WTC11 (cell line): ENCODE measurements around the gene STK26. TPM values are rescaled to one million over a fixed set of nuclear protein-coding genes. Genes with fewer than 3 reads are reported as not detected.

ENCODE experiments used
- ATAC-seq: fragments of 200-7000 bp; cut with Tn5 transposase; 2 replicates; pipeline ENCODE4 v1.10.0; 2021; ENCODE audit warnings: mild to moderate bottlenecking, moderate library complexity
- CTCF ChIA-PET: fragments of 300-600 bp; sonication (Branson Sonifier 250); formaldehyde crosslinking; loops from one replicate; lab custom pipeline; 2021; ENCODE audit warnings: antibody characterized with exemption; lab: Charles Lee
- POLR2A ChIA-PET: fragments of 350-600 bp; sonication (Branson Sonifier 250); formaldehyde crosslinking; loops from one replicate; lab custom pipeline; 2021; ENCODE audit warnings: antibody characterized with exemption; lab: Charles Lee
- DNase-seq: peaks from one replicate; pipeline ENCODE4 v3.0.0; 2021; ENCODE audit warnings: low spot score
- H3K27ac Mint-ChIP-seq: 2 replicates; pipeline ENCODE4 v1.8.0; 2021; ENCODE audit warnings: mixed read lengths
- H3K27me3 Mint-ChIP-seq: 2 replicates; pipeline ENCODE4 v1.8.0; 2021; ENCODE audit warnings: low read depth, mild to moderate bottlenecking, moderate library complexity, mixed read lengths
- H3K36me3 Mint-ChIP-seq: 2 replicates; pipeline ENCODE4 v1.8.0; 2021; ENCODE audit warnings: mixed read lengths
- H3K4me1 Mint-ChIP-seq: 2 replicates; pipeline ENCODE4 v1.8.0; 2022; ENCODE audit warnings: mixed read lengths
- H3K4me3 Mint-ChIP-seq: 2 replicates; pipeline ENCODE4 v1.8.0; 2021; ENCODE audit warnings: mild to moderate bottlenecking, moderate library complexity, mixed read lengths
- H3K9me3 Mint-ChIP-seq: 2 replicates; pipeline ENCODE4 v1.8.0; 2021; ENCODE audit warnings: mixed read lengths
- CREM ChIP-seq: sonication (generic); formaldehyde crosslinking; IDR thresholded peaks from 2 replicates; pipeline ENCODE4 v1.8.1; 2022; ENCODE audit warnings: mild to moderate bottlenecking, missing genetic modification reagents, moderate library complexity
- ESRRA ChIP-seq: sonication (generic); formaldehyde crosslinking; IDR thresholded peaks from 2 replicates; pipeline ENCODE4 v1.8.1; 2022; ENCODE audit warnings: mild to moderate bottlenecking, missing genetic modification reagents, borderline replicate concordance
- ETV6 ChIP-seq: sonication (generic); formaldehyde crosslinking; IDR thresholded peaks from 2 replicates; pipeline ENCODE4 v1.8.1; 2022; ENCODE audit warnings: mild to moderate bottlenecking, missing genetic modification reagents
- JUN ChIP-seq: sonication (generic); formaldehyde crosslinking; IDR thresholded peaks from 2 replicates; pipeline ENCODE4 v1.8.0; 2023; ENCODE audit warnings: mild to moderate bottlenecking, missing genetic modification reagents
- SP1 ChIP-seq: sonication (generic); formaldehyde crosslinking; conservative IDR thresholded peaks from 2 replicates; pipeline ENCODE4 v1.8.1; 2022; ENCODE audit warnings: missing genetic modification reagents
- ZBTB21 ChIP-seq: sonication (generic); formaldehyde crosslinking; IDR thresholded peaks from 2 replicates; pipeline ENCODE4 v1.8.1; 2023; ENCODE audit warnings: mild to moderate bottlenecking, missing genetic modification reagents, borderline replicate concordance
- ZNF219 ChIP-seq: sonication (generic); formaldehyde crosslinking; IDR thresholded peaks from 2 replicates; pipeline ENCODE4 v1.8.0; 2023; ENCODE audit warnings: missing genetic modification reagents, mild to moderate bottlenecking, borderline replicate concordance
- ZNF423 ChIP-seq: fragments of 250-450 bp; sonication (Bioruptor Pico); IDR thresholded peaks from 2 replicates; pipeline ENCODE4 v2.1.2; 2022; ENCODE audit warnings: mild to moderate bottlenecking, moderate library complexity
- total RNA-seq: library from RNA; stranded (reverse); gene quantifications from 3 replicates; pipeline ENCODE4 v1.2.3, GENCODE V29; 2021
- TF ChIP-seq, protein P1 (sequence below): sonication (generic); formaldehyde crosslinking; IDR thresholded peaks from 2 replicates; pipeline ENCODE4 v1.8.1; 2022; ENCODE audit warnings: low read depth, missing genetic modification reagents, borderline replicate concordance
- TF ChIP-seq, protein P2 (sequence below): sonication (generic); formaldehyde crosslinking; IDR thresholded peaks from 2 replicates; pipeline ENCODE4 v1.8.0; 2022; ENCODE audit warnings: mild to moderate bottlenecking, missing genetic modification reagents
- TF ChIP-seq, protein P3 (sequence below): sonication (generic); formaldehyde crosslinking; IDR thresholded peaks from 2 replicates; pipeline ENCODE4 v1.8.0; 2022; ENCODE audit warnings: mild to moderate bottlenecking, missing genetic modification reagents
- TF ChIP-seq, protein P4 (sequence below): sonication (generic); formaldehyde crosslinking; IDR thresholded peaks from 2 replicates; pipeline ENCODE4 v1.8.0; 2022; ENCODE audit warnings: missing genetic modification reagents

Gene STK26
- total RNA-seq, 1 experiment from 2014 or later: 77.6 TPM

DNA sequence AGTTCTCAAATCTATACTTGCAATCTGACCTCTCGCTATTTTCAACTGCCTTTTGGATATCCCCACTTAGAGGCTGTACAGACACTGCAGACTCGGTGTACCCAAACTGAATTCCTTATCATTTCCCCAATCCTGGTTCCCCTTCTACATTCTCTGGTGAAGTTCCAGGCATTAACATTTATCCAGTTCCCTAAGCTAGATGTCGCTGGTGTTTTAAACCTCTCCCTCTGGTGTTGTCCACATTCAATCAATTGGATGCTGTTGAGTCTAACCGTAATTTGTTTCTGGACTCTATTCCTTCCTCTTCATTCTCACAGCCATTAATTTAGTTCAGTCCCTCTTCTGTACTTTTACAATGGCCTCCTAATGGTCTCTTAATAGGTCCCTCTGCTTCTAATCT lies 7.2 kb upstream of the STK26 start (continued):
- TF ChIP-seq, protein P1, sequence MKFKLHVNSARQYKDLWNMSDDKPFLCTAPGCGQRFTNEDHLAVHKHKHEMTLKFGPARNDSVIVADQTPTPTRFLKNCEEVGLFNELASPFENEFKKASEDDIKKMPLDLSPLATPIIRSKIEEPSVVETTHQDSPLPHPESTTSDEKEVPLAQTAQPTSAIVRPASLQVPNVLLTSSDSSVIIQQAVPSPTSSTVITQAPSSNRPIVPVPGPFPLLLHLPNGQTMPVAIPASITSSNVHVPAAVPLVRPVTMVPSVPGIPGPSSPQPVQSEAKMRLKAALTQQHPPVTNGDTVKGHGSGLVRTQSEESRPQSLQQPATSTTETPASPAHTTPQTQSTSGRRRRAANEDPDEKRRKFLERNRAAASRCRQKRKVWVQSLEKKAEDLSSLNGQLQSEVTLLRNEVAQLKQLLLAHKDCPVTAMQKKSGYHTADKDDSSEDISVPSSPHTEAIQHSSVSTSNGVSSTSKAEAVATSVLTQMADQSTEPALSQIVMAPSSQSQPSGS (CRISPR knock-in tag): no peak
- TF ChIP-seq ZNF423 (CRISPR knock-in tag): no peak
- TF ChIP-seq CREM (CRISPR knock-in tag): no peak
- no peak for TF ChIP-seq SP1 (CRISPR knock-in tag)
- no peak for TF ChIP-seq ZNF219
- no peak for TF ChIP-seq JUN (CRISPR knock-in tag)
- TF ChIP-seq ESRRA (CRISPR knock-in tag): no peak
- TF ChIP-seq, protein P2, sequence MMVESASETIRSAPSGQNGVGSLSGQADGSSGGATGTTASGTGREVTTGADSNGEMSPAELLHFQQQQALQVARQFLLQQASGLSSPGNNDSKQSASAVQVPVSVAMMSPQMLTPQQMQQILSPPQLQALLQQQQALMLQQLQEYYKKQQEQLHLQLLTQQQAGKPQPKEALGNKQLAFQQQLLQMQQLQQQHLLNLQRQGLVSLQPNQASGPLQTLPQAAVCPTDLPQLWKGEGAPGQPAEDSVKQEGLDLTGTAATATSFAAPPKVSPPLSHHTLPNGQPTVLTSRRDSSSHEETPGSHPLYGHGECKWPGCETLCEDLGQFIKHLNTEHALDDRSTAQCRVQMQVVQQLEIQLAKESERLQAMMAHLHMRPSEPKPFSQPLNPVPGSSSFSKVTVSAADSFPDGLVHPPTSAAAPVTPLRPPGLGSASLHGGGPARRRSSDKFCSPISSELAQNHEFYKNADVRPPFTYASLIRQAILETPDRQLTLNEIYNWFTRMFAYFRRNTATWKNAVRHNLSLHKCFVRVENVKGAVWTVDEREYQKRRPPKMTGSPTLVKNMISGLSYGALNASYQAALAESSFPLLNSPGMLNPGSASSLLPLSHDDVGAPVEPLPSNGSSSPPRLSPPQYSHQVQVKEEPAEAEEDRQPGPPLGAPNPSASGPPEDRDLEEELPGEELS (CRISPR knock-in tag): no peak
- no peak for TF ChIP-seq ETV6 (CRISPR knock-in tag)
- TF ChIP-seq, all 79 proteins: peak for 0

DNA sequence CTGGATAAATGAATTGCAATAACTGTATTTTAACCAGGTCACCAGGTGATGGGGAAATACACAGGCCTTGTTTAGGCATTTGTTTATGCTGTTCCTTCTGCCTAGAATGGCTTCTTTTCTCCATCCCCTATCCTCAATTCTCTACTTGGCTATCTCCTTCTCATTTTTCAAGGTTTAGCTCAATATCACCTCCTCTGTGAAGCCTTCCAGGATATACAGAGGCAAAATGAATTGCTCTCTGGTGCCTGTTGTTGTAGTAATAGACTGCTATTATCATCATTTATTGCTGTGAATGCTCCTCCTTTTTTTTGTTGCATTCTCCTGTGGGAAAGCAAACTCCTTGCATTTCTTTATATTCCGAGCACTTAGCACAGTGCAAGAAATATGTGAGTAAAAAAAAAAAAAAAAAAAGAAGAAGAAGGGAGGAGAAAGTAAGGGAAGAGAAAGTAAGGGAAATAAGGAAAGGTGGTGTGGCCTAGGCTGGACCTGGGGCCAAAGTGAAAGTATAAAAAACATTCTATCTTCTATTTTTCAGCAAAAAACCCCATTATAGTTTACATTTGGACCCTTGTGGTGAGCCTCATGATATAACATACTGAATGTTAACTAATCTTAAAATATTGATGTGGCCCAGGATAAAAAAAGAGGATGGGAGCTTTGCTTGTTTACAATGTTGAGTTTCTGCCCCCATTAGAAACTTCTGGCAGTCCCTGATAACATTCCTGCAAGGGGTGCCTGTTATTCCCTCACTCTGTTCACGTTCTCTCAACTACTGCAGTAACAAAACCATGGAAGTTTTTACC lies 6.3 kb upstream of the STK26 start:
- ATAC-seq (no peak), DNase-seq (no peak)
- no peaks in the 10 kb centered on the region for H3K36me3 Mint-ChIP-seq
- H3K4me1 Mint-ChIP-seq: peaks cover 16% of the 10 kb centered on the region
- no peak overlapping the region for H3K27ac Mint-ChIP-seq
- ChIA-PET POLR2A (no interaction called here), CTCF (interaction anchor here (1.2 kb wide), 1 partner anchor 76 kb away, joined by 4 read pairs; no protein-coding TSS in a partner anchor)
- no peak for TF ChIP-seq ESRRA (CRISPR knock-in tag)
- TF ChIP-seq, protein P3, sequence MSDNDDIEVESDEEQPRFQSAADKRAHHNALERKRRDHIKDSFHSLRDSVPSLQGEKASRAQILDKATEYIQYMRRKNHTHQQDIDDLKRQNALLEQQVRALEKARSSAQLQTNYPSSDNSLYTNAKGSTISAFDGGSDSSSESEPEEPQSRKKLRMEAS (CRISPR knock-in tag): no peak
- TF ChIP-seq ETV6 (CRISPR knock-in tag): no peak
- H3K9me3 Mint-ChIP-seq: no peaks in the 10 kb centered on the region
- H3K4me3 Mint-ChIP-seq: no peak overlapping the region
- H3K27me3 Mint-ChIP-seq: peaks cover 8% of the 10 kb centered on the region; the same call in 1 of the 2 replicates

DNA sequence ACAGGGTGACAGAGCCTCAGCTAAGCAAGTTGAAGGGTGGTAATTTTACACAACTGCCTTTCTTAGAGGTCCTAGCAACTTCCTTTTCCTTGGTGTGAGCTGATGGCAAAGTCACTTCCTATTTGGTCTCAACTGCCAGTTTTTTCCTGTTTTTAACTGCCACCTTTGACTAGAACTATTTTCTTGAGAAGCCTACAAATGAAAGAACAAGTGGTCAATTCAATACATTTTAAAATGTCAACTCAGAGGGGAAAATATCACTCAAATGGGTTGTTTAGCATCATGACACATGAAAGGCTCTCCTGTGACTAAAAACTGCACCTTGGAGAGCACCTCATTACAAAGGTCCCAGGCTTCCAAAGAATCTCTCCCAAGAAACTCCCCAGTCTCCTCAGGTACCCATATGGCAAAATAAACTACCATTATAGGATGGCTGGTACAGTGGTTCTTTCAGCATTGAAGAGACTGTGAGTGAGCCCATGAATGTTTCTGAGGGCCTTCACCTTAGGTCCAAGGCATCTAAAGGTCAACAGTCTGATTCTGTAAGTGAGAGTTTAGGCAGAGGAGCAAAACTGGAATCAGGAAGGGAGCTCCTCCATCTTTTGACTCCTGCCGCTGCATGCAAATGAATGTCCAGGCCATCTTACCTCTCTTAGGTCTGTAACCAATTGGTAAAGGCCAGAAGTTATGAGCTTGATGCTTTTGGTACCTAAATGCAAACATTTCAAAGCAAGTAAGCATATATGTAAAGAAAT lies 5.5 kb upstream of the STK26 start:
- CTCF ChIA-PET: interaction anchor here (0.5 to 1.2 kb wide), 2 partner anchors 57 to 75 kb away, joined by 4 to 7 read pairs; no protein-coding TSS in a partner anchor
- H3K27ac Mint-ChIP-seq: no peak overlapping the region
- no peak for DNase-seq
- H3K4me1 Mint-ChIP-seq: peaks cover 16% of the 10 kb centered on the region
- H3K4me3 Mint-ChIP-seq: no peak overlapping the region
- no peak for TF ChIP-seq ZBTB21 (CRISPR knock-in tag)
- TF ChIP-seq, protein P4, sequence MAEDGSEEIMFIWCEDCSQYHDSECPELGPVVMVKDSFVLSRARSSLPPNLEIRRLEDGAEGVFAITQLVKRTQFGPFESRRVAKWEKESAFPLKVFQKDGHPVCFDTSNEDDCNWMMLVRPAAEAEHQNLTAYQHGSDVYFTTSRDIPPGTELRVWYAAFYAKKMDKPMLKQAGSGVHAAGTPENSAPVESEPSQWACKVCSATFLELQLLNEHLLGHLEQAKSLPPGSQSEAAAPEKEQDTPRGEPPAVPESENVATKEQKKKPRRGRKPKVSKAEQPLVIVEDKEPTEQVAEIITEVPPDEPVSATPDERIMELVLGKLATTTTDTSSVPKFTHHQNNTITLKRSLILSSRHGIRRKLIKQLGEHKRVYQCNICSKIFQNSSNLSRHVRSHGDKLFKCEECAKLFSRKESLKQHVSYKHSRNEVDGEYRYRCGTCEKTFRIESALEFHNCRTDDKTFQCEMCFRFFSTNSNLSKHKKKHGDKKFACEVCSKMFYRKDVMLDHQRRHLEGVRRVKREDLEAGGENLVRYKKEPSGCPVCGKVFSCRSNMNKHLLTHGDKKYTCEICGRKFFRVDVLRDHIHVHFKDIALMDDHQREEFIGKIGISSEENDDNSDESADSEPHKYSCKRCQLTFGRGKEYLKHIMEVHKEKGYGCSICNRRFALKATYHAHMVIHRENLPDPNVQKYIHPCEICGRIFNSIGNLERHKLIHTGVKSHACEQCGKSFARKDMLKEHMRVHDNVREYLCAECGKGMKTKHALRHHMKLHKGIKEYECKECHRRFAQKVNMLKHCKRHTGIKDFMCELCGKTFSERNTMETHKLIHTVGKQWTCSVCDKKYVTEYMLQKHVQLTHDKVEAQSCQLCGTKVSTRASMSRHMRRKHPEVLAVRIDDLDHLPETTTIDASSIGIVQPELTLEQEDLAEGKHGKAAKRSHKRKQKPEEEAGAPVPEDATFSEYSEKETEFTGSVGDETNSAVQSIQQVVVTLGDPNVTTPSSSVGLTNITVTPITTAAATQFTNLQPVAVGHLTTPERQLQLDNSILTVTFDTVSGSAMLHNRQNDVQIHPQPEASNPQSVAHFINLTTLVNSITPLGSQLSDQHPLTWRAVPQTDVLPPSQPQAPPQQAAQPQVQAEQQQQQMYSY (CRISPR knock-in tag): peak; percentile 67
- TF ChIP-seq, all 79 proteins: peak for 1
- Mint-ChIP-seq H3K27me3 (peaks cover 8% of the 10 kb centered on the region; the same call in 1 of the 2 replicates), H3K9me3 (no peaks in the 10 kb centered on the region), H3K36me3 (no peaks in the 10 kb centered on the region)
- no peak for ATAC-seq
- POLR2A ChIA-PET: no interaction called here
